Activated T-helper 2 cell treated with anti-CD3 and anti-CD28 coated beads, Interferon-gamma antibody, Interleukin-2, Interleukin-4, amounts not matched to agents 10 μg/mL and 5 μg/mL and 100 μg/mL, durations not matched to agents 14 hours and 24 hours and 36 hours (primary cell): ENCODE measurements around the gene TRIM67. TPM values are rescaled to one million over a fixed set of nuclear protein-coding genes. Genes with fewer than 3 reads are reported as not detected.
A peak's percentile ranks its signal among the peaks of the same experiment; 100 is the strongest.
"Not testable (repeated sequence)": the region's sequence is repeated elsewhere in the genome, so short reads cannot be mapped to it uniquely, and the experiment has no call there.

Experiments
- DNase-seq: peaks from one replicate; pipeline ENCODE4 v3.0.0; 2021; ENCODE audit warnings: low spot score
- H3K27ac Mint-ChIP-seq: one replicate; pipeline ENCODE4 v1.8.0; 2021; ENCODE audit warnings: mixed read lengths
- H3K27me3 Mint-ChIP-seq: one replicate; pipeline ENCODE4 v1.8.0; 2021; ENCODE audit warnings: low read depth, mixed read lengths
- H3K36me3 Mint-ChIP-seq: one replicate; pipeline ENCODE4 v1.8.0; 2021; ENCODE audit warnings: low read depth, mixed read lengths
- H3K4me1 Mint-ChIP-seq: one replicate; pipeline ENCODE4 v1.8.0; 2021; ENCODE audit warnings: low read depth, mixed read lengths
- H3K4me3 Mint-ChIP-seq: one replicate; pipeline ENCODE4 v1.8.0; 2021; ENCODE audit warnings: low read depth, mild to moderate bottlenecking, moderate library complexity, mixed read lengths
- H3K9me3 Mint-ChIP-seq: one replicate; pipeline ENCODE4 v1.8.0; 2021; ENCODE audit warnings: mixed read lengths
- intact Hi-C: fragments of 100-400 bp; cut with micrococcal nuclease; formaldehyde crosslinking; loops from one replicate; pipeline ENCODE4 v1.15.1; 2023
- total RNA-seq: library from RNA; stranded (reverse); gene quantifications from 2 replicates; pipeline ENCODE4 v1.2.3, GENCODE V29; 2022

TRIM67 gene
- total RNA-seq, 1 donor from 2014 or later: not detected

DNA sequence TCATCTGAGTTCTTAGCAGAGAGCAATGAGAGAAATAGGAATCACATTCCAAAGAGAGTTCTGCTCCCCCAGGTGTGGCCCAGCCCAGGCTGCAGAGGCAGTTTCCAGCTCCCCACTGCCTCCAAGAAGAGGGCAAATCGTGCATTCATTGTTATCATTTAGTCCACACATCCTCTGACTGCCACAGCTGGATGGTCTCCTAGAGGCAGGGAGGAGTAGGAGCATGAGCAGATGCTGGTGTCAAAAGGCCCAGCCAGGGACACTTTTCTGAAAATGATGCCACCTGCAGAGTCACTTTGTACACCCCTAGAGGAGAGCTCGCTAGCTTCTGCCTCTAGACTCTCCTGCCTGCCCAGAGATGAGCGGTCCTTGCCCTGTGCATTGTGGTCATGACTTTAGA is 45.6 kb downstream of the TRIM67 start:
- H3K9me3 Mint-ChIP-seq: no peaks in the 10 kb centered on the region
- H3K4me1 Mint-ChIP-seq: peaks cover 6% of the 10 kb centered on the region
- H3K27me3 Mint-ChIP-seq: peaks cover 9% of the 10 kb centered on the region
- no peak for DNase-seq
- H3K36me3 Mint-ChIP-seq: no peaks in the 10 kb centered on the region
- H3K4me3 Mint-ChIP-seq: no peak overlapping the region
- no peak overlapping the region for H3K27ac Mint-ChIP-seq
- intact Hi-C loops: no loop called here

DNA sequence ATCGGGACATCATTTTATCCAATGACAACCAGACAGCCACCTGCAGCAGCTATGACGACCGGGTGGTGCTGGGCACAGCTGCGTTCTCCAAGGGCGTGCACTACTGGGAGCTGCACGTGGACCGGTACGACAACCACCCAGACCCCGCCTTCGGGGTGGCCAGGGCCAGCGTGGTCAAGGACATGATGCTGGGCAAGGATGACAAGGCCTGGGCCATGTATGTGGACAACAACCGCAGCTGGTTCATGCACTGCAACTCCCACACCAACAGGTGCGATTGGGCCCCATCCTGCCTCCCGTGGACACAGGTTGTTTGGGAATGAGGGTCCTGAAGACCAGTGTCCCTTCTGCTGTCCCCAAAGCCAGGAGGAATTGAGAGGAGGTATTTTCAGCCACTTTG is 47.1 kb downstream of the TRIM67 start:
- Mint-ChIP-seq H3K27ac (no peak overlapping the region), H3K4me3 (no peak overlapping the region), H3K27me3 (peaks cover 9% of the 10 kb centered on the region), H3K9me3 (no peaks in the 10 kb centered on the region), H3K36me3 (no peaks in the 10 kb centered on the region), H3K4me1 (peaks cover 6% of the 10 kb centered on the region)
- DNase-seq: no peak
- intact Hi-C loops: no loop called here

DNA sequence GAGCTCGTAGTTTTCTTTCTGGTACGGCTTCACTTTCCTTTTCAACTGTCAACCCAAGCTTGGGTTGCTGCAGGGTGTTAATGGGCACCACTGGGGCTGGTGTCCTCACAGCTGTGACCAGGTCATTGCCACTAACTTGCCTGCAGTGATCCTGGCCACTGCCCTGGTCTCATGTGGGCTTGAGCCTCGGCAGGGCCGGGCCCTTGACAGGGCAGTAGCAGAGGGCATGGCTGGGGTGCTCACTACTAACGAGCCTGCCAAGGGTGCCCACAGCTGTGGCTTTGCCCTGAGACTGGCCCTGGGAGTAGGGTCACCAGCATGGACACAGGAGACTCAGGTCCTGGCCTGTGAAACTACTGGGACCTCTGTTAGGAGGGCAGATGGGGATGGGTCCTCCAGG is 47.7 kb downstream of the TRIM67 start:
- no peak for DNase-seq
- no peaks in the 10 kb centered on the region for H3K36me3 Mint-ChIP-seq
- H3K9me3 Mint-ChIP-seq: no peaks in the 10 kb centered on the region
- intact Hi-C loops: no loop called here
- peaks cover 4% of the 10 kb centered on the region for H3K27me3 Mint-ChIP-seq
- H3K27ac Mint-ChIP-seq: no peak overlapping the region
- no peak overlapping the region for H3K4me3 Mint-ChIP-seq
- peaks cover 6% of the 10 kb centered on the region for H3K4me1 Mint-ChIP-seq

DNA sequence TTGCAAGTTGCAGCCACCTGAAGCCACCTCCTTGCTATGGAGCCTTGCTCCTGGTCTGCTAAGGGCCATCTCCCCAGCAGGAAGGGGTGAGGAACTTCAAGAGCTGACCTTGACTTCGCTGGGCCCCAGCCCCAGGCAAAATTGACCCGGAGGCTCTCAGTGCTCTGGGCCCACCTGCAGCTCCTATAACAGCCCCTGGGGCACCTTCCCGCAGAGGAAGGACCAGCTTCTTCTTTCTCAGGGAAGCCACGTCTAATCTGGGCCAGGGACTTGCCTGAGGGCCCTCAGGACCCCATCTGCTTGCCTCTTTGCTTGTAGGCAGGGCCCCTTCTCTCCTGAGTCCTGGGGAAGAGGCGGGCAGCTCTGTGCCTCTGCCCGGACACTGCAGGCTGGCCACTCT is 48.3 kb downstream of the TRIM67 start:
- no peak for DNase-seq
- H3K9me3 Mint-ChIP-seq: no peaks in the 10 kb centered on the region
- no peak overlapping the region for H3K4me3 Mint-ChIP-seq
- H3K36me3 Mint-ChIP-seq: no peaks in the 10 kb centered on the region
- H3K27ac Mint-ChIP-seq: no peak overlapping the region
- H3K4me1 Mint-ChIP-seq: peaks cover 6% of the 10 kb centered on the region
- H3K27me3 Mint-ChIP-seq: peaks cover under 1% of the 10 kb centered on the region
- intact Hi-C loops: loop anchor here (5.0 kb wide), 1 partner anchor 568 kb away; the partner anchor contains the start of gene COG2

DNA sequence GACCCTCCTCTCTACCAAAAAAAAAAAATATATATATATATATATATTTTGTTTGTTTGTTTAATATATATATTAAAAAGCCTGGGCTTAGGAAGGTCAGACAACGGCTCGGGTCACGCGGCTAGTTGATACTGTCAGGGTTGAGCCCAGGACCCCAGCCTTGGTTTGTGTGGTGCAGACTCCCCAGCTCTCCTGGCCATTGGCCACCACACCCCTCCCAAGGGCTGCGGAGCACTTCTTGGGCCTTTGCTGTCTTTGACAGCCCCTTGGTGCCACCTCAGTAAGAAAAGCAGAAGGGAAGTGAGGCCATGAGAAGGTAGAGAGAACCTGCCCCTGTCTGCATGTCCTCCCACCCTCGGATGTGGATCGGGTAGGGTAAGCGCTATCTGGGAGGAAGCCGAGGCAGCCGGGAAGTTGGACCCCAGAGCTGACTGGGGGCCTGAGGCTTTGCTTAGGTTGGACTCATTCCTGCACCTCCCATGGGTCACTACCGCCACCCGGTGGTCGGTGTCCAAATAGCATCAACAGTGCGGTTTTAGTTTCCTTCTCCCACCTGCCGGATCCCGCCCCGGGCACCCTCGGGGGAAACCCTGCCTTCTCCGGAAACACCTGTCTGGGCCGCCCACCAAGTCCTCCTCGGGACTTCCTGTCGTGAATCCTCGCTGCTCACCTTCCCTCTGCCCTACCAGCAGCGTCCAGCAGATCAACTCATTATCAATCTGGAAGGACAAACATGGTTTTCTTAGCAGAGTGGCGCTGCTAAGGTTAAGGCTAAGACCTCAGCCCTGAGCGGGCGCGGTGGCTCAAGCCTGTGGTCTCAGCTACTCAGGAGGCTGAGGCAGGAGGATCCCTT is 49.4 kb downstream of the TRIM67 start:
- Mint-ChIP-seq H3K9me3 (no peaks in the 10 kb centered on the region), H3K36me3 (no peaks in the 10 kb centered on the region), H3K4me1 (peaks cover 10% of the 10 kb centered on the region), H3K27me3 (peaks cover 3% of the 10 kb centered on the region), H3K27ac (no peak overlapping the region), H3K4me3 (peak overlapping the region; percentile 80)
- intact Hi-C loops: loop anchor here (1.0 to 5.0 kb wide), 3 partner anchors 233 to 569 kb away; partner anchors contain the start of genes COG2 and TTC13
- DNase-seq: peak; percentile 81

DNA sequence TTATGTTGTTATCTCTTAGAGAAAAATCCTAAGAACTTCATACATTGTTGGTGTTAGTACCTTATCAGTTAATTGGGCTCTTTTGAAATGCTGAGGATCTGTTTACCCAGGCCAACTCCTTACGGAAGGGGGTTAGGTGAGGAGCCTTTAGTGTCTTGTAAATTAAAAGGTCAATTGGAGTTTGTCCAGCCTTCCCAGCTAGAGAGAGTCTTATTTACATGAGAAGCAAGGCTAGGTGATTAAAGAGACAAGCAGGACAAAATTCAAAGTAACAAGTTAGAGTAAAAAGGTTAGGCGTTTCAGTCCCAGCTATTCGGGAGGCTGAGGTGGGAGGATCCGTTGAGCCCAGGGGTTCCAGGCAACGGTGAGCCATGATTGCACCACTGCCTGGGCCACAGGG is 50.4 kb downstream of the TRIM67 start:
- DNase-seq, H3K27me3 Mint-ChIP-seq, H3K9me3 Mint-ChIP-seq, H3K36me3 Mint-ChIP-seq, H3K27ac Mint-ChIP-seq: not testable (repeated sequence)
- intact Hi-C loops: loop anchor here (5.0 kb wide), 1 partner anchor 570 kb away; the partner anchor contains the start of gene COG2
- H3K4me3 Mint-ChIP-seq: peak overlapping the region; percentile 2
- H3K4me1 Mint-ChIP-seq: peaks cover 11% of the 10 kb centered on the region

DNA sequence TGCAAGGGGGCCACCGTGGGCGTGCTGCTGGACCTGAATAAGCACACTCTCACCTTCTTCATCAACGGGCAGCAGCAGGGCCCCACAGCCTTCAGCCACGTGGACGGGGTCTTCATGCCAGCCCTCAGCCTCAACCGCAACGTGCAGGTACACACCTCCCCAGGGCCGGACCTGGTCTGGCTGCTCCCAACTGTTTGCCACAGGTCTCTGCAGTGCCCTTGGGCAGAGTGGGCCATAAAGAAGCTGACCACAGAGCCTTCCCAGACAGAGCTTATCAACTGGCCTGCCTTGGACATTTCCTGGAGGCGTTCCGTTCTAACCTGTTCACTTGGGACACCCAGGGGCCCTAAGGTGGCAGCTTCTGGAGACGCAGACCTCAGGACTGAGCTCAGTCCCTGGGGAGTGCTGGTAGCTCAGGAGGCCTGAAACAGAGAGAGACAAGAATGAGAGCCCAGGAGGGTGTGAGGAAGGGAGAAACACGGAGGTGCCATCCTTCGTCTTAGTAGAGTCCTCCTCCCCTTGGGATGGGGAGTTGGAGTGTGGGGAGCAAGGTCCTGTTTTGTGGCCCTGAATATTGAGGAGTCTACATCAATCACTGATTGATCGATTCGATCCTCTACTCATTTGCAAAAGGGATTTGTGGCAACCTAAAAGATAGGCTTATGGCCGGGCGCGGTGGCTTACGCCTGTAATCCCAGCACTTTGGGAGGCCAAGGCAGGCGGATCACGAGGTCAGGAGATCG is 52.1 kb downstream of the TRIM67 start:
- H3K36me3 Mint-ChIP-seq: no peaks in the 10 kb centered on the region
- no peak overlapping the region for H3K27ac Mint-ChIP-seq
- intact Hi-C loops: loop anchor here (5.0 kb wide), 1 partner anchor 572 kb away; the partner anchor contains the start of gene COG2
- H3K4me3 Mint-ChIP-seq: no peak overlapping the region
- peaks cover 3% of the 10 kb centered on the region for H3K27me3 Mint-ChIP-seq
- H3K9me3 Mint-ChIP-seq: no peaks in the 10 kb centered on the region
- H3K4me1 Mint-ChIP-seq: peaks cover 11% of the 10 kb centered on the region
- no peak for DNase-seq

DNA sequence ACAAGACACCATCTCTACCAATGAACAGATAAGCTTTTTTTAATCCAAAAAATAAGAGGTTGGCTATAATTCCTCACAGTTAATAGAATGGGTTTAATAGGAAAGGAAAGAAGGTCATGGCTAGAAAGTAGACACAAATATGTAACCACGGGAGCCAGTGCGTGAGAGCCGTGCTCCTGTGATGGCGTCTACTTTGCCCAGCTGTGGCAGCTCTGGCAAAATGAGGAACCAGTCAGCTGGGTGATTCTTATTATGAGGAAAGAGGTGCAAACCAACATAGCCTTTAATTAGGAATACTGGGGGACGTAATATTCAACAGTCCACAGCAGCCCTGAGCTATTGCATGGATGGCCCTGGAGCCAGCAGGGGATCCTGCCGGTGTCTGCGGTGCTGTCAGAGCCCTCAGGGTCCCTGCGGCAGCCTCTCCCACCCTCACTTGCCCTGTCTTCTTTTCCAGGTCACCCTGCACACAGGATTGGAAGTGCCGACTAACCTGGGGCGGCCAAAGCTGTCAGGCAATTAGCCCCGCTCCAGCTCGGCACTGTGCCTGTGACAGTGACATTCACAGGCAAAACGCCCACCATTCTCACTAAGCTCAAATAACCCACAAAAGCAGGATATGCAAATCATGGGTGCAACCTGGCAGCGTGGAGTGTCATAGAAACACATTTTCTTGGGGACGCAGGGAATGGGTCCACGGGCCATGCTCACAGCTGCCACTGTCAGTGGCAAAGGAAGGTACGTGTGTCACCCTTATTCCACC is 53.2 kb downstream of the TRIM67 start:
- no peak for DNase-seq
- Mint-ChIP-seq H3K9me3 (no peaks in the 10 kb centered on the region), H3K4me1 (peaks cover 11% of the 10 kb centered on the region), H3K27ac (no peak overlapping the region), H3K27me3 (peaks cover 3% of the 10 kb centered on the region), H3K4me3 (no peak overlapping the region), H3K36me3 (no peaks in the 10 kb centered on the region)
- intact Hi-C loops: loop anchor here (5.0 kb wide), 1 partner anchor 573 kb away; the partner anchor contains the start of gene COG2

DNA sequence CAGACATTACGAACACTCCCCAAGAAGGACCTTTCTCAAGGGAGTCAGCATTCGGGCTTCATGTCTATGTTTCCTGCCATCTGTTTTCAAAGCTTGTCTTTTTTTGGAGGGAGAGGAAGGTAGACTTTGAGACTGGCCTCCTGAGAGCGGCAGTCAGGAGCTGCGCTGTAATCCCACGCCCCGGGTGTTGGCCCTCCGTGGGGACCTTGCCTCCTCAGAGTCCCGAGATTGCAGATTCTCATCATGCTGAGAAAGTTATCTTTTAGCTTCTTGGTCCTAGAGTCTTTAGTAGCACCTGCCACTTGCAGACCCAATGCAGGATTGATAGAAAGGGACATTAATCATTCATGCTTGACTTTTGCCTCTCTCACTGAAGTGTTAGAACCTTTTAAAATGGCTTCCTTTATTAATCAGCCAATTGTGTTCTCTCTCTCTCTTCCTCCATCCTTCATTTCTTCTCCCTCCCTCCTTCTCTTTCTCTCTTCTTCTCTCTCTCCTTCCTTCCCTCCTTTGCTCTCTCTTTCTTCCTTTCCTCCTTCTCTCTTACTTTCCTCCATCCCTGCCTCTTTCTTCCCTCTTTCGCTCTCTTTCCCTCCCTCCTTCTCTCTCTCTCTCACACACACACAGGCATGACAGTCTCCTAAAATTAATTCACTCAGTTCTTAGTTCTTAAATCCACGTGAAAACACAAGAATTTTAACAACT is 54.0 kb downstream of the TRIM67 start:
- intact Hi-C loops: no loop called here
- Mint-ChIP-seq H3K4me3 (no peak overlapping the region), H3K9me3 (no peaks in the 10 kb centered on the region)

DNA sequence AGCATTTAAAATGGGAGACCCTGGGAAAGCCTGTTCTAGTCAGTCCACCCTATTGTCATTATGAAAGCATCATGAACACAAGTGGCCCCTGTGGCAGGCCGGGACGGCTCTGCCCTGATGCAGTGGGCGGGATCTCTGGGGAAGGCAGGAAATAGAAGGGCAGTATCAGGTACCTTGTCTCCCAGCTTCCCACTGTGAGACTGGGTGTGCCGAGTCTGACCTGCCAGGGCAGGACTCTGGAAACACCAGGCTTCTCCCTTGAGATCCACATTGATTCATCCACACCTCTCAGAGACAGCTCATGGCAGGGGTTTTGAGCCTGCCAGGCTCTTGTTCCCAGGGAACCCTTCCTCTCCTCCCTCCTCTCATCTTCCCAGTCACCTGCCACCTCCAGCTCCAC is 54.6 kb downstream of the TRIM67 start:
- intact Hi-C loops: no loop called here
- no peak for DNase-seq
- Mint-ChIP-seq H3K27me3 (peaks cover 3% of the 10 kb centered on the region), H3K9me3 (no peaks in the 10 kb centered on the region), H3K27ac (no peak overlapping the region), H3K4me1 (peaks cover 10% of the 10 kb centered on the region), H3K4me3 (no peak overlapping the region), H3K36me3 (no peaks in the 10 kb centered on the region)

More for the DNA sequence above, 54.0 kb downstream of the TRIM67 start:
- no peaks in the 10 kb centered on the region for H3K36me3 Mint-ChIP-seq
- DNase-seq: no peak
- peaks cover 3% of the 10 kb centered on the region for H3K27me3 Mint-ChIP-seq
- no peak overlapping the region for H3K27ac Mint-ChIP-seq
- peaks cover 11% of the 10 kb centered on the region for H3K4me1 Mint-ChIP-seq

DNA sequence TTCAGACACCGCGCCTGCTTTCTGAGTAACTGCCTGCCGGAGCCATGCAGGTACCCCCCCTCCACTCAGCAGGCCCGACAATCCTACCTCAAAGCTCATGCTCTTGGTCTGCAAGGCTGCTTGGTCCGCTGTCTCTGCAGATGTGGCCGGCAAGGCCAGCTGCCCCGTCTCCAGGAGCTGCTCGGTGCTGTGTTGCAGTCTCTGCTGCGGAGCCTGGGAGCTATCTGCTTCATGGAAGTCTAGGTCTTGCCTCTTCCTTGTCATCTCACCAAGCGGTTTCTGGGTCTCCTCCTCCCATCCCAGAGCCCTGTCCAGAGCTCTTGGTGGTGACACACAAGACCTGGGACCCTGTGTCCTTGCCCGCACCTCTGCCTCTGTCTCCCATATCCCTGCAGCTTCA is 55.2 kb downstream of the TRIM67 start:
- DNase-seq: no peak
- no peak overlapping the region for H3K27ac Mint-ChIP-seq
- peaks cover 3% of the 10 kb centered on the region for H3K27me3 Mint-ChIP-seq
- intact Hi-C loops: no loop called here
- H3K4me3 Mint-ChIP-seq: no peak overlapping the region
- H3K9me3 Mint-ChIP-seq: no peaks in the 10 kb centered on the region
- H3K4me1 Mint-ChIP-seq: peaks cover 7% of the 10 kb centered on the region
- no peaks in the 10 kb centered on the region for H3K36me3 Mint-ChIP-seq

DNA sequence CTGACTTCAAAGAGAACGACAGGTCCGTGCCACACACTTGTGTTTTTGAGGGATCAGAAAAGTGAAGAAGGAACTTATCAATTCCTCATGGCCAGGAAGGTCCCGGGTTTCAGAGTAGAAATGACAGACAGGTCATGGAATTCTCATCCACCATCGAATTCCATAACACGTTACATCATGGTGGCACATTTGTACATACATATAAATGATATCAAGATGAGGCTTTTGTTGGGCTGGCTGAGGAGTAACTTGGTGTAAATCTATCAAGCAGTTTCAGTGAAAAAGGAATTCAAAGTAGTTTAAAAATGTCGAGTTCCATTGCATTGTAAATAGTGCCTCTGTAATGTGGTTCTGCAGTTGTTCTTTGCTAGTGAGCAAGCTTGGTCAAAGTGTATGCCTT is 56.2 kb downstream of the TRIM67 start:
- H3K4me1 Mint-ChIP-seq: peaks cover 6% of the 10 kb centered on the region
- DNase-seq: no peak
- no peaks in the 10 kb centered on the region for H3K9me3 Mint-ChIP-seq
- no peak overlapping the region for H3K27ac Mint-ChIP-seq
- no peak overlapping the region for H3K4me3 Mint-ChIP-seq
- peaks cover 5% of the 10 kb centered on the region for H3K36me3 Mint-ChIP-seq
- intact Hi-C loops: no loop called here
- H3K27me3 Mint-ChIP-seq: peaks cover 3% of the 10 kb centered on the region
